Endothelial cell (in vitro differentiated cells): Measurements from ENCODE around the gene ST6GAL1. TPM values are rescaled to one million over a fixed set of nuclear protein-coding genes. Genes with fewer than 3 reads are reported as not detected.

Source experiments
- DNase-seq: peaks from one replicate; pipeline ENCODE4 v3.0.0; 2021; ENCODE audit warnings: low spot score
- H3K27ac Mint-ChIP-seq: one replicate; pipeline ENCODE4 v1.8.0; 2021; ENCODE audit warnings: mixed read lengths, inconsistent platforms; ENCODE audit not compliant: unreplicated experiment
- H3K27me3 Mint-ChIP-seq: one replicate; pipeline ENCODE4 v1.8.0; 2021; ENCODE audit warnings: mild to moderate bottlenecking, moderate library complexity, mixed read lengths, inconsistent platforms; ENCODE audit not compliant: unreplicated experiment
- H3K36me3 Mint-ChIP-seq: one replicate; pipeline ENCODE4 v1.8.0; 2021; ENCODE audit warnings: mild to moderate bottlenecking, low read depth, mixed read lengths, inconsistent platforms; ENCODE audit not compliant: unreplicated experiment
- H3K4me1 Mint-ChIP-seq: one replicate; pipeline ENCODE4 v1.8.0; 2021; ENCODE audit warnings: mild to moderate bottlenecking, mixed read lengths, inconsistent platforms; ENCODE audit not compliant: unreplicated experiment
- H3K4me3 Mint-ChIP-seq: one replicate; pipeline ENCODE4 v1.8.0; 2021; ENCODE audit warnings: mild to moderate bottlenecking, mixed read lengths, inconsistent platforms; ENCODE audit not compliant: unreplicated experiment
- H3K9me3 Mint-ChIP-seq: one replicate; pipeline ENCODE4 v1.8.0; 2021; ENCODE audit warnings: mixed read lengths, inconsistent platforms; ENCODE audit not compliant: unreplicated experiment
- total RNA-seq: library from RNA; stranded (reverse); fragmentation: NEBNext Ultra II Directional; extraction: Animal tissue kit (Norgen Biotek cat#: 25700); gene quantifications from one replicate; pipeline ENCODE4 v1.2.1, GENCODE V29; 2021; ENCODE audit not compliant: unreplicated experiment
- TF ChIP-seq, protein P1 (sequence below): fragments of 200-600 bp; sonication (generic); IDR thresholded peaks from one replicate; pipeline ENCODE4 v1.5.0; 2021; ENCODE audit warnings: antibody characterized with exemption; ENCODE audit not compliant: unreplicated experiment

Gene ST6GAL1
- total RNA-seq, 1 donor from 2014 or later, result 82.4 TPM

DNA sequence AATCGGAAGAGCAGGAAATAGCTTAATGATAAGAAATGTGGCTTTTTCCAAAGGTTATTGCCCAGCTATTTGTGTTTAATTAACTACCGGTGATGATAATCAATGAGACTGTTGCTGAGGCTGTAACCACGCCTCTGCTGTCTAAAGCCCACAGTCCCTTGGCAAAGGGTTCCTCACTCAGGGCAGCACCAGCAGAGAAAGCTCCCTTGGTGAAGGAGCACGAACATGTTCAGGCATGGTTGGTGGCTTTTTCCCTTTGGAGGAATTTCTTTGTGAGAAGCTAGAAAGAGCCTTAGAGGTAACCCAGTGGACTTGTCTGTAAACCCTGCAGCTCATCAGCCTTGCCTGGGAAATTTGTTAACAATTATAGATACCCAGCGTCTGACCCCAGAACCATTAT is 7.5 kb upstream of the ST6GAL1 start:
- Mint-ChIP-seq H3K9me3 (no peaks in the 10 kb centered on the region), H3K27me3 (peaks cover 1% of the 10 kb centered on the region), H3K4me3 (no peak overlapping the region), H3K4me1 (peaks cover 4% of the 10 kb centered on the region), H3K36me3 (no peaks in the 10 kb centered on the region), H3K27ac (no peak overlapping the region)
- TF ChIP-seq, protein P1, sequence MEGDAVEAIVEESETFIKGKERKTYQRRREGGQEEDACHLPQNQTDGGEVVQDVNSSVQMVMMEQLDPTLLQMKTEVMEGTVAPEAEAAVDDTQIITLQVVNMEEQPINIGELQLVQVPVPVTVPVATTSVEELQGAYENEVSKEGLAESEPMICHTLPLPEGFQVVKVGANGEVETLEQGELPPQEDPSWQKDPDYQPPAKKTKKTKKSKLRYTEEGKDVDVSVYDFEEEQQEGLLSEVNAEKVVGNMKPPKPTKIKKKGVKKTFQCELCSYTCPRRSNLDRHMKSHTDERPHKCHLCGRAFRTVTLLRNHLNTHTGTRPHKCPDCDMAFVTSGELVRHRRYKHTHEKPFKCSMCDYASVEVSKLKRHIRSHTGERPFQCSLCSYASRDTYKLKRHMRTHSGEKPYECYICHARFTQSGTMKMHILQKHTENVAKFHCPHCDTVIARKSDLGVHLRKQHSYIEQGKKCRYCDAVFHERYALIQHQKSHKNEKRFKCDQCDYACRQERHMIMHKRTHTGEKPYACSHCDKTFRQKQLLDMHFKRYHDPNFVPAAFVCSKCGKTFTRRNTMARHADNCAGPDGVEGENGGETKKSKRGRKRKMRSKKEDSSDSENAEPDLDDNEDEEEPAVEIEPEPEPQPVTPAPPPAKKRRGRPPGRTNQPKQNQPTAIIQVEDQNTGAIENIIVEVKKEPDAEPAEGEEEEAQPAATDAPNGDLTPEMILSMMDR, result no peak
- no peak for DNase-seq

- H3K36me3 Mint-ChIP-seq, result no peaks in the 10 kb centered on the region
- no peak overlapping the region for H3K27ac Mint-ChIP-seq
- H3K9me3 Mint-ChIP-seq, result no peaks in the 10 kb centered on the region
- TF ChIP-seq, protein P1, result no peak
- no peak overlapping the region for H3K4me3 Mint-ChIP-seq
- H3K27me3 Mint-ChIP-seq, result peaks cover 1% of the 10 kb centered on the region
- peaks cover 4% of the 10 kb centered on the region for H3K4me1 Mint-ChIP-seq
- no peak for DNase-seq
Measured at GRCh38 chr3:186923241-186923640, 7.1 kb upstream of the ST6GAL1 start.

DNA sequence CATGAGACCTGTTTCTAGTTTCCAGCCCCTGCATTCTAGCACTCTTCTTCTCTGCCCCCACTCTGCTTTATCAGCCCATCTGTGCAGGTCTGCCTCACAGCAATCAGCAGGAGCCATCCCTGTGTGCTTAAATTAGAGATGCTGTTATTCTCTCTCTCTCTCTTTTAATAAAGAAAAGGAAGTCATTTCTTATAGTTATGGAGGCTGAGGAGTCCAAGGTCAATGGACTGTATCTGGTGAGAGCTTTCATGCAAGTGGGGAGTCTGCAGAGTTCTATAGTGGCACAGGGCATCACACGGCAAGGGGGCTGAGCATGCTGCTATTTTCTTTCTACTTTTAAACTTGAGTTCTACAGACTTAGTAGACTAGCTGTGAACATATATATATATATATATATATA is 4.5 kb upstream of the ST6GAL1 start:
- H3K27ac Mint-ChIP-seq, result no peak overlapping the region
- no peaks in the 10 kb centered on the region for H3K36me3 Mint-ChIP-seq
- H3K27me3 Mint-ChIP-seq, result peaks cover 4% of the 10 kb centered on the region
- no peaks in the 10 kb centered on the region for H3K9me3 Mint-ChIP-seq
- TF ChIP-seq, protein P1, result no peak
- H3K4me3 Mint-ChIP-seq, result no peak overlapping the region
- H3K4me1 Mint-ChIP-seq, result peaks cover 6% of the 10 kb centered on the region
- DNase-seq, result no peak

- no peak overlapping the region for H3K27ac Mint-ChIP-seq
- H3K4me3 Mint-ChIP-seq, result peak overlapping the region; percentile 84
- TF ChIP-seq, protein P1, result no peak
- peaks cover 4% of the 10 kb centered on the region for H3K36me3 Mint-ChIP-seq
- peaks cover 6% of the 10 kb centered on the region for H3K27me3 Mint-ChIP-seq
- DNase-seq, result no peak
- H3K4me1 Mint-ChIP-seq, result peaks cover 29% of the 10 kb centered on the region
- no peaks in the 10 kb centered on the region for H3K9me3 Mint-ChIP-seq
Measured at GRCh38 chr3:186929186-186929585, 1.1 kb upstream of the ST6GAL1 start.

DNA sequence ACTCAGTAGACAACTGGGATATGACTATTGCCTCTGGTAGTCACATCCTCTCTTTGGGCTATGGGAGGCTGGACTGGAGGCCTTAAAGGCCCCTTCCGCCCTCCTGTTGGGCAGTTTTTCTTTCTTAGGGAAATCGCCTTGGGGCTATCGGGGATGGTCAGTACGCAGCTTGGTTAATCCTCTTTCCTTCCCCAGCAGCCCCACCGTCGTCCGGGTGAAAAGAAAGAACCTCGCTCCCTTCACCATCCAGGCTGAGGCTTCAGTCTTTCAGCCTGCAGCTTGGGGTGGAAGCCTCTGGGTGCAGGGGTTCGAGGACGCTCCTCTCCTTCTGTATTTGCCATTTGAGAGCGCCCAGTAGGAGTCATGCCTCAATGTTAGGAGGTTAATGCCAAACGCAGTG is 641 bp upstream of the ST6GAL1 start:
- Mint-ChIP-seq H3K4me1 (peaks cover 31% of the 10 kb centered on the region), H3K27me3 (peaks cover 6% of the 10 kb centered on the region), H3K36me3 (peaks cover 4% of the 10 kb centered on the region), H3K4me3 (peak overlapping the region; percentile 98), H3K9me3 (no peaks in the 10 kb centered on the region), H3K27ac (peak overlapping the region; percentile 70)
- no peak for DNase-seq
- TF ChIP-seq, protein P1, result no peak
